Central memory CD4-positive, alpha-beta T cell (primary cell): ENCODE data around the gene ZFTA.
"Not testable (repeated sequence)": the region's sequence is repeated elsewhere in the genome, so short reads cannot be mapped to it uniquely, and the experiment has no call there.

Source experiments
- DNase-seq: peaks from one replicate; pipeline ENCODE4 v3.0.0; 2022

ZFTA gene

DNA sequence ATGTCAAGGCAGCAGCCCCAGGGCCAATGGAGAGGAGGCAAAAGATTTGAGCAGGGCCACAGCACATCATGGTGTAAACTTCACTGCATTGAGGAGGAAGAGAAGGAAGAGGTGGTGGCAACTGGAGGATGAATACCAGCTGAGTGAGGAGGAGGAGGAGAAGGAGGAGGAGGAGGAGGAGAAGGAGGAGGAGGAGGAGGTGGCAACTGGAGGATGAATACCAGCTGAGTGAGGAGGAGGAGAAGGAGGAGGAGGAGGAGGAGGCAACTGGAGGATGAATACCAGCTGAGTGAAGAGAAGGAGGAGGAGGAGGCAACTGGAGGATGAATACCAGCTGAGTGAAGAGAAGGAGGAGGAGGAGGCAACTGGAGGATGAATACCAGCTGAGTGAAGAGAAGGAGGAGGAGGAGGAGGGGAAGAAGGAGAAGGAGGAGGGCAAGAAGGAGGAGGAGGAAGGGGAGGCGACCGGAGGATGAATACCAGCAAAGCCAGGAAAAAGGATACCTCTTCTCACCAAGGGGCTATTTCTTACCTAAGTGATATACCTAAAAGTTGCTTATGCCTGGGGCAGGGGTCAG is 3.3 kb upstream of the ZFTA start:
- not testable (repeated sequence) for DNase-seq

DNA sequence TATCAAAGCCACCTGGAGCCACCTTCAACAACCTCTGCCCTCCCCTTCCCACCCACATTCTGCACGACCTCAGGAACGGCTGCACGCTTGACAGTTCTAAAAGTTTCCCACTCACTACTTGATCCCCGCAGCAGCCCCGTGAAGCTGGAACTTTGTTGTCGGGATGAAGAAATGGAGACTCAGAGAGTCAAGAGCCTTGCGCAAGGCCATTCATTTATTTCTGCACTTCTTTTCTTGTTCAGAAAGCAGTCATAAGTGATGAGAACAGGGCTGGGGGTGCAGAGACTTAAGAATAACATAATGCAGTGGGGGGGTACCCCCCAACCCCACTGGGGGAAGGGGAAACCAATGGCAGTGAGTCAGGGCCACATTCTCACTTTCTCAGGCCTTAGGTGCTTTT is 2.2 kb upstream of the ZFTA start:
- DNase-seq: no peak

DNA sequence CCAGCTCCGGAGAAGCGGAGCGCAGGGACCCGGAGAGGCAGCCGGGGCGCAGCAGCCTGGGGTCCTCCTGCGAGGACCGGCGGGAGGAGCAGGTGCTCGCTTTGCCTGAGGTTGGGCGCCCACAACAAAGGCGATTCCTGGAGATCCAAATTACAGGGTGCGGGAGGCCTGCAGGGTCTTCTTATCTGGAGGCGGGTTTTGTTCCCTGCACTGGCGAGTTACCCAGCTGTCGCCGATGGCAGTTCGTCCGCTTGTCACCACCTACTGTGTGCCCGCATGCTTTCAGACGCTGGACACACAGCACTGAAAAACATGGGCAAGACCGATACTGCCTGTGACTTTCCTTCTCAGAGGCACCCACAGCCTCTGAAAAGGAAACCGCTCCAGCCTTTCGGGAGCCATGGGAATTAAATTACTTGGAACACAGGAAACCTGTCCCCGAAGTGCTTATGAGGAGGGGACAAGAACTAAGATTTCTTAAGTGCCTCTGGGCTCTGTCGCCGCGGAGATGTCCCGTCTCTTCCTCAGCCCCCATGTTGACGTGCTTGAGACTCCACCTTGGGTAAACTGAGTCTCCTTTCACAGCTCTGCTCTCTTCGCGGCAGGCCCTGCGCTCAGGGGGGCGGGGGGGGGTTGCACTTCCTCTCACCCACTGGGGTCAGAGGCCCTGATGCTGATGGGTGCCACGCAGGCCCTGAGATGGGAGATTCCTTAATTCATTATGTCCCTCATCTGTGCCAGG is 1.3 kb upstream of the ZFTA start:
- no peak for DNase-seq

DNA sequence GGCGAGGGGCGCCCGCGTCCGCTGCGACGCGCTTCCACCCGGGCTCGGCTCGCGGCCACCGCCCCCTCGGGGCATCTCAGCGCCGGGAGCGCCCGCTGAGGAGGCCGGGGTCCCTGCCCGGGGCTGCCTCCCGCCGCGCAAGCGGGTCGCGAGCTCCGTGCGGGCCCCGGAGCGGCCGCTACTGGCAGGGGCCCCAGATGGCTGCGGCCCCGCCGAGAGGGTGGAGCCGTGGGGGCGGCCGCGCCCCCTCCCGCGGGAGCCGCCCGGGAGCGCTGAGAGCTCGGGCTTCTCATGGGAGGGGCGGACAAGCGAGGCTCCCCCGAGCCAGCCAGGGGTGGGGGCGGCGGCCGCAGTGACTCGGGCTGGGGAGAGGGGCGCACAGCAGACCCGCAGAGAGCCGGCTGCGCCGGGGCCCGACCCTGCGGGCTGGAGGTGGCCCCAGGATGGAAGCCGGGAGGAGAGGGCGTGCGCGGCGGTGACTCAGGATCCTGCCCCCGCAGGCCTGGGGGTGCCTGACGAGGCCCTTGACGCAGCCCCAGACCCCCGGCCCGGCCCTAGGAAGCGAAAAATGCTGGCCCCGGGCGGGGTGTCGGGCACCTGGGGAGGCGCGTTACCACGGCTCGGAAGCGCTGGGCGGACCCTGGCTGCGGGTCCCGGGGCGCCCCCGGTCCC is 603 bp upstream of the ZFTA start:
- peak; percentile 15 for DNase-seq

GRCh38 chr11:63767565-63768236 is 874 bp downstream of the ZFTA start:
- DNase-seq: peak; percentile 21

GRCh38 chr11:63767267-63767564 is 1.4 kb downstream of the ZFTA start:
- no peak for DNase-seq

- DNase-seq: no peak
Measured at GRCh38 chr11:63766531-63767235, 1.9 kb downstream of the ZFTA start.

GRCh38 chr11:63765688-63766241 is 2.8 kb downstream of the ZFTA start:
- no peak for DNase-seq

GRCh38 chr11:63764679-63765647 is 3.6 kb downstream of the ZFTA start:
- DNase-seq: no peak

- DNase-seq: no peak
Measured at GRCh38 chr11:63764340-63764678, 4.3 kb downstream of the ZFTA start.

DNA sequence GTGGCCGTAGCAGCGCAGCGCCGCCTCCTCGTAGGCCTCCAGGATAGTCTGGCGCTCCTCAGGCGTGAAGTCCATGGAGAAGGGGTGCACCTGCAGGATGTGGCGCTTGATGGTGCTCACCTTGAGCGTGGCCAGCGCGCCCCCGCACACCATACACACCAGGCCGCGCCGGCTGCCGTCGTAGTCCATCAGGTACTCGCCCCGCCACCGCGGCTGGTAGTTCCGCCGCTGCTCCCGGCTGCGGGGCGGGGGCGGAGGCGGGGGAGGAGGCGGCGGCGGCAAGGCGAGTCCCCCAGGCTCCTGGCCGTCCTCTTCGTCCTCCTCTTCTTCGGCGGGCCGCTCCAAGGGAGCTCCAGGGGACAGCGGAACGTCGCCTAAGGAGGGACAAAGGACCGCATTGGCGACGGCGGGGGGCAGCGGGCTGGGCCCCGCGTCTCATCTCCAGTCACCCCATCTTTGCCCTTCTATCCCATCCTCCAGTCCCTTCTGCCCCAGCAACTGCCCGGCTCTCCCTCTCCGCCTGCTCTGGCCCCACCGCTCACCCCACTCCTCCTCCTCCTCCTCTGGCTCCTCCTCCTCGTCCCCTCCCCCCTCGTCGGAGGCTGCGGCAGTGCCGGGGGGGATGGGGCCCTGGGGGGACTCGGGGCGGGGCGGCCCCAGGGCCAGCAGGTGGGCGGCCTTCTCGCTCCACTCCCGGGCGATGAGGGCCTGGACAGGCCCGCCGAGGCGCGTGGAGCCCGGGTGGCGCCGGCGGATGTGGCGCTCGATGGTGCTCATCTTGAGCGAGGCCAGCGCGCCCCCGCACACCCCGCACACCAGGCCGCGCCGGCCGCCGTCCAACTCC is 4.9 kb downstream of the ZFTA start:
- DNase-seq: no peak

DNA sequence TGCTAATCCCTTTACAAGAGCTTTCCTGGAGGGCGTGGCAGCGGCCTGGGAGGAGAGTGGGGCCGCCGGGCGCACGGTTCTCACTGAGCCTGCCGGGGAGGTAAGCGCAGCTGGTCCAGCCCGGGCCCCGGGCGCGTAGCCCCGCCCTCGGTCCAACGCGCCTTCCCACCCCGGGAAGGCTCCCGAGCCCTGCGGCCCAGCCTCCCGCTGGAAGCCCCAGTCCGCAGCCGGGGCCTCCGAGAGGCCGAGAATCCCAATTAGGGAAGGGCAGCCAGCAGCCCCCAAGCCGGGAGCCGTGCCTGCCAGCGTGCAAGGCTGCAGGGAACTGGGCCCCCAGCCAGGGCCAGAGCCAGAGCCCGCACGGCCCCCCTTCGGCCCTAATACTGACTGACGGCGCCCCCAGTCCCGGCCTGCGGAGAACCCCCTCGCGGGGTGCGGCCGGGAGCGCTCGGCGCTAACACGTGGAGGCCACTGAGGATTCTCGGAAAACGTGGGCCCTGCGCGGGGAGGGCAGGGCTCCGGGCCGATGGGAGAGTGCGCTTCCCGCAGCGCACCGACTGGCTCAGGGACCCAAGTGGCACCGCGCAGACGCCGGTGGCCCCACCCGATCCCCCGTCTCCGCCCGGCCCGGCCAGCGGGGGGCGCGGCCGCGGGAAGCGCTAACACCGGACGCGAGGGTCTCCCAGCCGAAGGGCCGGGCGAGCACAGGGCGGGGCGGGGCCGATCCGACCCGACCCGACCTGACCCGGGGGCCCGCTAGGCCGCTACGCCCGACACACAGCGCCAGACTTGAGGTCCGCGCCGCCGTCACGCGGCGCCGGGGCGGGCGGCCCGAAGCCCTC is 5.7 kb downstream of the ZFTA start:
- no peak for DNase-seq

GRCh38 chr11:63761931-63762653 is 6.5 kb downstream of the ZFTA start:
- DNase-seq: no peak

- no peak for DNase-seq
Measured at GRCh38 chr11:63761188-63761587, 7.4 kb downstream of the ZFTA start.

DNA sequence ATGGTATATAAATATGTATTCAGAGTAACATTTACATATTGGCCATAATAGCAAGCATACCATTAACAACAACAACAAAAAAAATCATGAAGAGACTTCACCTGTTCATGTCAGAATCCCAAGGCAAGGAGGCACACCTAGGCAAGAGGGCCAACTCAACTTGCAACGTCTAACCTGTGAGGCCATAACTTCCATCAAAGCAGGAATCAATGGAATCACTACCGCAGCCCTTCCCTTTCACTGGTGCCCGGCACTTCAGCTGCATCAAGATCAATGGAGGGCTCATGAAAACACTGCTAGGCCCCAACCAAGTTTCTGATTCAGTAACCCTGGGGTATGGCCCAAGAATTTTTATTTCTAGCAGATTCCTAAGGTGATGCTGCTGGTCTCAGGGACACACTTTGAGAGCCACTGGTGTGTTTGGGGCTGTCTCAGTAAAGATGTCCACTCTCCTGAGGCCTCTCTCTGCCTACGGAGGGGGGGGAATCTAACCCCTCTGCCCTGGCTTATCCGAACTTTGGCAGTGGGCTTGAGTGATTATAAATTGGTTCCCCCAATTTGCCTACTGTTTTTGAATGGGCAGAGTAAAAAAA is 8.0 kb downstream of the ZFTA start:
- DNase-seq: no peak

DNA sequence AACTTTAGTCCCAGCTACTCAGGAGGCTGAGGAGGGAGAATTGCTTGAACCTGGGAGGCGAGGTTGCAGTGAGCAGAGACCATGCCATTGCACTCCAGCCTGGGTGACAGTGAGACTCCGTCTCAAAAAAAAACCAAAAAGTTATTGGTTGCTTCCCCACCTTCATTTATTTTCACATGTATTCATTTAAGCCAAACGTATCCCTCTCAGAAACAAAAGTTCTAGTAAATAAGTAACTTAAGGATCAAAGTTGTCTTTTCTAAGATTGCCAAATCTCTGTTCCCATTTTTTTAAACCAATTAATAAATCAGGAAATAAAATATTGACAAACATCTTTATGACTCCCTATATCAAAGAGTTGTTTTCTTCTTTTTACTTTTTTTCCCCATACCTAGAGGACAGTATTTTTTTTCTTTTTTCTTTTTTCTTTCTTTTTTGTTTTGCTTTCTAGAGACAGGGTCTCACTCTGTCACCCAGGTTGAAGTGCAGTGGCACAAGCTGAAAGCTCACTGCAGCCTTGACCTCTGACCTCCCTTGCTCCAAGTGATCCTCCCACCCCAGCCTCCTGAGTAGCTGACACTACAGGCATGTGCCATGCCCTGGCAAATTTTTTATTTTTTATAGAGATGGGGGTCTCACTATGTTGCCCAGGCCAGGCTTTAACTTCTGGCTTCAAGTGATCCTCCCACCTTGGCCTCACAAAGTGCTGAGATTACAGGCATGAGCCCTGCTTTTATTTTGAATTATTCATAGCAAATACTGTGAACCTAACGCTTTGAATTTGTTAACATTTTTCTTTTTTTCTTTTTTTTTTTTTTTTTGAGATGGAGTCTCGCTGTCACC is 11.4 kb downstream of the ZFTA start:
- DNase-seq: no peak

DNA sequence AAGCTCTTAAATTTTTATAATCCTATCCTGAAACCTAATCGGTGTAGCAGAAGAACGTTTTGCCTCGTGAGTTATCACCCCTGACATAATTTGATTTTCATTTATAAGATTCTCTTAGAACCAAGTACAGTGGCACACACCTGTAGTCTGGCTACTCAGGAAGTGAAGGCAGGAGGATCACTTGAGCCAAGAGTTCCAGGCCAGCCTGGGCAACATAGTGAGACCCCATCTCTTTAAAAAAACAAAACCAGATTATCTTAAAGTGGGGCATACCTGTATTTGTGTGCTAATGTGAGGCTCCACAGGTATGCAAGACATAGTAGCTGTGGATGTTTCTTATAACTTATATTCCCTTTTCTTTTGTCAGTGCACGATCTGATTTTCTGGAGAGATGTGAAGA is 19.0 kb downstream of the ZFTA start:
- no peak for DNase-seq

- no peak for DNase-seq
Measured at GRCh38 chr11:63747011-63747410, 21.6 kb downstream of the ZFTA start.
